WTC11 (cell line): Measurements from ENCODE around the gene AASS. TPM values are rescaled to one million over a fixed set of nuclear protein-coding genes. Genes with fewer than 3 reads are reported as not detected.

Source experiments
- ATAC-seq: fragments of 200-7000 bp; cut with Tn5 transposase; 2 replicates; pipeline ENCODE4 v1.10.0; 2021; ENCODE audit warnings: mild to moderate bottlenecking, moderate library complexity
- CTCF ChIA-PET: fragments of 300-600 bp; sonication (Branson Sonifier 250); formaldehyde crosslinking; loops from one replicate; lab custom pipeline; 2021; ENCODE audit warnings: antibody characterized with exemption; lab: Charles Lee
- POLR2A ChIA-PET: fragments of 350-600 bp; sonication (Branson Sonifier 250); formaldehyde crosslinking; loops from one replicate; lab custom pipeline; 2021; ENCODE audit warnings: antibody characterized with exemption; lab: Charles Lee
- DNase-seq: peaks from one replicate; pipeline ENCODE4 v3.0.0; 2021; ENCODE audit warnings: low spot score
- H3K27ac Mint-ChIP-seq: 2 replicates; pipeline ENCODE4 v1.8.0; 2021; ENCODE audit warnings: mixed read lengths
- H3K27me3 Mint-ChIP-seq: 2 replicates; pipeline ENCODE4 v1.8.0; 2021; ENCODE audit warnings: low read depth, mild to moderate bottlenecking, moderate library complexity, mixed read lengths
- H3K36me3 Mint-ChIP-seq: 2 replicates; pipeline ENCODE4 v1.8.0; 2021; ENCODE audit warnings: mixed read lengths
- H3K4me1 Mint-ChIP-seq: 2 replicates; pipeline ENCODE4 v1.8.0; 2022; ENCODE audit warnings: mixed read lengths
- H3K4me3 Mint-ChIP-seq: 2 replicates; pipeline ENCODE4 v1.8.0; 2021; ENCODE audit warnings: mild to moderate bottlenecking, moderate library complexity, mixed read lengths
- H3K9me3 Mint-ChIP-seq: 2 replicates; pipeline ENCODE4 v1.8.0; 2021; ENCODE audit warnings: mixed read lengths
- AR ChIP-seq: fragments of 250-450 bp; sonication (Bioruptor Pico); IDR thresholded peaks from 2 replicates; pipeline ENCODE4 v1.9.0; 2021; ENCODE audit warnings: mild to moderate bottlenecking
- ATF1 ChIP-seq: sonication (generic); formaldehyde crosslinking; IDR thresholded peaks from 2 replicates; pipeline ENCODE4 v1.8.1; 2023; ENCODE audit warnings: mild to moderate bottlenecking, moderate library complexity, missing genetic modification reagents
- CREM ChIP-seq: sonication (generic); formaldehyde crosslinking; IDR thresholded peaks from 2 replicates; pipeline ENCODE4 v1.8.1; 2022; ENCODE audit warnings: mild to moderate bottlenecking, missing genetic modification reagents, moderate library complexity
- FOXP1 ChIP-seq: sonication (generic); formaldehyde crosslinking; IDR thresholded peaks from 2 replicates; pipeline ENCODE4 v1.8.0; 2022; ENCODE audit warnings: missing genetic modification reagents, mild to moderate bottlenecking, moderate library complexity, borderline replicate concordance
- GRHL2 ChIP-seq: fragments of 250-450 bp; sonication (Bioruptor Pico); IDR thresholded peaks from 2 replicates; pipeline ENCODE4 v1.8.0; 2022; ENCODE audit warnings: mild to moderate bottlenecking, moderate library complexity; ENCODE audit not compliant: insufficient replicate concordance, severe bottlenecking
- JAZF1 ChIP-seq: fragments of 250-450 bp; sonication (Bioruptor Pico); IDR thresholded peaks from 2 replicates; pipeline ENCODE4 v1.9.0; 2021; ENCODE audit warnings: moderate library complexity, mild to moderate bottlenecking, inconsistent platforms
- MAX ChIP-seq: sonication (generic); formaldehyde crosslinking; IDR thresholded peaks from 2 replicates; pipeline ENCODE4 v1.8.0; 2022; ENCODE audit warnings: mild to moderate bottlenecking, missing genetic modification reagents
- MLX ChIP-seq: sonication (generic); formaldehyde crosslinking; IDR thresholded peaks from 2 replicates; pipeline ENCODE4 v1.8.1; 2023; ENCODE audit warnings: mild to moderate bottlenecking, missing genetic modification reagents, moderate library complexity
- PRDM15 ChIP-seq: sonication (generic); formaldehyde crosslinking; IDR thresholded peaks from 2 replicates; pipeline ENCODE4 v1.8.0; 2022; ENCODE audit warnings: missing genetic modification reagents
- SMAD3 ChIP-seq: sonication (generic); formaldehyde crosslinking; IDR thresholded peaks from 2 replicates; pipeline ENCODE4 v1.8.0; 2022; ENCODE audit warnings: missing genetic modification reagents, mild to moderate bottlenecking, borderline replicate concordance
- SOX15 ChIP-seq: fragments of 250-450 bp; sonication (Bioruptor Pico); IDR thresholded peaks from 2 replicates; pipeline ENCODE4 v1.9.0; 2021; ENCODE audit warnings: mild to moderate bottlenecking
- USF1 ChIP-seq: sonication (generic); formaldehyde crosslinking; IDR thresholded peaks from 2 replicates; pipeline ENCODE4 v1.8.0; 2022; ENCODE audit warnings: mild to moderate bottlenecking, missing genetic modification reagents
- USF2 ChIP-seq: sonication (generic); formaldehyde crosslinking; IDR thresholded peaks from 2 replicates; pipeline ENCODE4 v1.8.1; 2023; ENCODE audit warnings: mild to moderate bottlenecking, missing genetic modification reagents, moderate library complexity
- ZSCAN18 ChIP-seq: fragments of 250-450 bp; sonication (Bioruptor Pico); IDR thresholded peaks from 2 replicates; pipeline ENCODE4 v2.1.2; 2022; ENCODE audit warnings: mild to moderate bottlenecking, moderate library complexity
- total RNA-seq: library from RNA; stranded (reverse); gene quantifications from 3 replicates; pipeline ENCODE4 v1.2.3, GENCODE V29; 2021

The AASS gene
- total RNA-seq, 1 experiment from 2014 or later: 308 TPM

GRCh38 chr7:122059542-122059941, 84.5 kb downstream of the AASS start:
- POLR2A ChIA-PET: no interaction called here

More at GRCh38 chr7:122059542-122059941, 84.5 kb downstream of the AASS start:
- ATAC-seq (no peak), DNase-seq (no peak)
- no peak overlapping the region for H3K27ac Mint-ChIP-seq
- TF ChIP-seq MAX (CRISPR knock-in tag): no peak
- no peak for TF ChIP-seq CREM (CRISPR knock-in tag)
- no peak for TF ChIP-seq JAZF1 (CRISPR knock-in tag)
- no peak for TF ChIP-seq SMAD3 (CRISPR knock-in tag)
- TF ChIP-seq GRHL2 (CRISPR knock-in tag): no peak
- no peak for TF ChIP-seq PRDM15 (CRISPR knock-in tag)
- TF ChIP-seq ATF1: no peak
- TF ChIP-seq AR: no peak
- TF ChIP-seq MLX (CRISPR knock-in tag): no peak
- no peak for TF ChIP-seq ZSCAN18 (CRISPR knock-in tag)
- TF ChIP-seq USF2 (CRISPR knock-in tag): no peak
- TF ChIP-seq FOXP1 (CRISPR knock-in tag): no peak
- no peak for TF ChIP-seq SOX15 (CRISPR knock-in tag)
- no peak for TF ChIP-seq USF1
- peaks cover 46% of the 10 kb centered on the region for H3K36me3 Mint-ChIP-seq
- CTCF ChIA-PET: no interaction called here
- no peak overlapping the region for H3K4me3 Mint-ChIP-seq
- H3K4me1 Mint-ChIP-seq: peaks cover 17% of the 10 kb centered on the region
- no peaks in the 10 kb centered on the region for H3K27me3 Mint-ChIP-seq
- no peaks in the 10 kb centered on the region for H3K9me3 Mint-ChIP-seq
